Hepatocyte (in vitro differentiated cells): ENCODE measurements around the gene GIMAP5.

ENCODE experiments used
- EZH2 ChIP-seq: fragments of 200-600 bp; sonication (generic); IDR thresholded peaks from 2 replicates; pipeline ENCODE4 v1.6.1; 2016; ENCODE audit warnings: antibody characterized with exemption, mild to moderate bottlenecking, borderline replicate concordance
- TF ChIP-seq, protein P1 (sequence below): fragments of 200-600 bp; sonication (generic); IDR thresholded peaks from 2 replicates; pipeline ENCODE4 v1.5.1; 2016; ENCODE audit warnings: antibody characterized with exemption, mild to moderate bottlenecking; ENCODE audit not compliant: poor library complexity

DNA sequence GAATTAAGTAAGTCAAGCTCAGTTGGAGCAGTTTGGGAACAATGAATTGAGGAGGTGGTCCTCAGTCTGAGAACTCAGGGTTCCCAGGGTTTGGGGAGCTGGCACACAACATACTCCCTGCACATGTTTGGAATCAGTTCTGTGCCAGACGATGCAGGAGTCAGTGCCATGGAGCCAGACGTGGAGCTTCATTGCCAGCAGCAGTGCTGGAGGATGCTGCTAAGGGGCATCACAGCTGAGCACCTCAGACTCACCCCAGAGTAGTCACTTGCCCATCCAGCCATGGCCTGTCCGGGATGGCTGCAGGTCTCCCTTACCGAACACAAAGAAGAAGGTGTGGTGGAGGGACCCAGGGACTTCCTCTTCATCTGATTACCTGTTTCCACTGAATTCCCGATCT lies 7.9 kb downstream of the GIMAP5 start:
- TF ChIP-seq, protein P1, sequence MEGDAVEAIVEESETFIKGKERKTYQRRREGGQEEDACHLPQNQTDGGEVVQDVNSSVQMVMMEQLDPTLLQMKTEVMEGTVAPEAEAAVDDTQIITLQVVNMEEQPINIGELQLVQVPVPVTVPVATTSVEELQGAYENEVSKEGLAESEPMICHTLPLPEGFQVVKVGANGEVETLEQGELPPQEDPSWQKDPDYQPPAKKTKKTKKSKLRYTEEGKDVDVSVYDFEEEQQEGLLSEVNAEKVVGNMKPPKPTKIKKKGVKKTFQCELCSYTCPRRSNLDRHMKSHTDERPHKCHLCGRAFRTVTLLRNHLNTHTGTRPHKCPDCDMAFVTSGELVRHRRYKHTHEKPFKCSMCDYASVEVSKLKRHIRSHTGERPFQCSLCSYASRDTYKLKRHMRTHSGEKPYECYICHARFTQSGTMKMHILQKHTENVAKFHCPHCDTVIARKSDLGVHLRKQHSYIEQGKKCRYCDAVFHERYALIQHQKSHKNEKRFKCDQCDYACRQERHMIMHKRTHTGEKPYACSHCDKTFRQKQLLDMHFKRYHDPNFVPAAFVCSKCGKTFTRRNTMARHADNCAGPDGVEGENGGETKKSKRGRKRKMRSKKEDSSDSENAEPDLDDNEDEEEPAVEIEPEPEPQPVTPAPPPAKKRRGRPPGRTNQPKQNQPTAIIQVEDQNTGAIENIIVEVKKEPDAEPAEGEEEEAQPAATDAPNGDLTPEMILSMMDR: no peak
- TF ChIP-seq EZH2: no peak
